ENCODE data around the gene THSD4. TPM values are rescaled to one million over a fixed set of nuclear protein-coding genes. Genes with fewer than 3 reads are reported as not detected.

Gene THSD4
- total RNA-seq, 2 experiments from 2014 or later, result not detected

DNA sequence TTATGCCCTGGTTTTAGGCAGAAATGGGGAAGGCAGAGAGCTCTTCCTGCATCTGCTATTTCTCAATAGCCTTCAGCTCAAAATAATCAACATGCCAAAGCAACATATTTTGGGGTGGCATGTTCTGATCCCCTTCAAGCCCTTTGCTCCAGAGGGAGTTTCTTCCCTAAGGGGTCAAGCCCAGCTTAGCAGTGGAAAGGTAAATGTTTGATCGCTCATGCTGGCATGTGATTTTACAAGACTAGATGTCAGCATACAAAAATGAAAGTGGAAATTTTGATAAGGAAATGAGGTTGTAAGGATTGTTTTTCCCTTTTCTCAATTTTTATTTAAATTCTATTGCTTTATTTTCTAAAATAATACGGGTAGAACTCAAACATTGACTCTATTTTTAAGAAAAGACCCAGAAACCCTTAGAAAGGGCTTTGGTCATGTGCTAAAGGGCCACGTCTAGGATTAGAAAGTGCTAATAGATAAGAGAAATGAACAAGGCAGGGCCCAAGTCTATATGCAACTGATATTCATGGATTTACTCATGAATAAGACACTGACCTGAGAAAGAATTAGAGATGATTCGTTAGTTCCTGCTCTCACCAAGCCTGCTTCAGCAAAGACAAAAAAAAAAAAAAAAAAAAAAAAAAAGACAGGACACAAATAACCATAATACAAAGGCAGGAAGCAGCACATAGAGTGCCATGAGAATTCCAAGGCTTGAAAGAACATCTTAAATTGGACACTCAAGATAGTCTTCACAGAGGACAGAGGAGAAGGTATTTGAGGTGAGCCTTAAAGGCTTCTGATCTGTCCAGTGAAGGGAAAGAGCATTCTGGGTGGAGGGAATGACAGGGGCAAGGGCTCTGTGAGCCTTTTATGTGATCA, 640.1 kb downstream of the THSD4 start:
- ATAC-seq, result no peak
- H3K4me3 Mint-ChIP-seq, result no peak overlapping the region
- POLR2A ChIA-PET, result no interaction called here
- intact Hi-C loops (cut with micrococcal nuclease), result no loop called here
- TF ChIP-seq, protein P1, sequence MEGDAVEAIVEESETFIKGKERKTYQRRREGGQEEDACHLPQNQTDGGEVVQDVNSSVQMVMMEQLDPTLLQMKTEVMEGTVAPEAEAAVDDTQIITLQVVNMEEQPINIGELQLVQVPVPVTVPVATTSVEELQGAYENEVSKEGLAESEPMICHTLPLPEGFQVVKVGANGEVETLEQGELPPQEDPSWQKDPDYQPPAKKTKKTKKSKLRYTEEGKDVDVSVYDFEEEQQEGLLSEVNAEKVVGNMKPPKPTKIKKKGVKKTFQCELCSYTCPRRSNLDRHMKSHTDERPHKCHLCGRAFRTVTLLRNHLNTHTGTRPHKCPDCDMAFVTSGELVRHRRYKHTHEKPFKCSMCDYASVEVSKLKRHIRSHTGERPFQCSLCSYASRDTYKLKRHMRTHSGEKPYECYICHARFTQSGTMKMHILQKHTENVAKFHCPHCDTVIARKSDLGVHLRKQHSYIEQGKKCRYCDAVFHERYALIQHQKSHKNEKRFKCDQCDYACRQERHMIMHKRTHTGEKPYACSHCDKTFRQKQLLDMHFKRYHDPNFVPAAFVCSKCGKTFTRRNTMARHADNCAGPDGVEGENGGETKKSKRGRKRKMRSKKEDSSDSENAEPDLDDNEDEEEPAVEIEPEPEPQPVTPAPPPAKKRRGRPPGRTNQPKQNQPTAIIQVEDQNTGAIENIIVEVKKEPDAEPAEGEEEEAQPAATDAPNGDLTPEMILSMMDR (IDR thresholded peaks at IDR 0.05), result no peak
- no peak overlapping the region for H3K27ac Mint-ChIP-seq
- no peak for DNase-seq
- CTCF ChIA-PET, result interaction anchor here (1.5 kb wide), 1 partner anchor 401 kb away, joined by 3 read pairs; no protein-coding TSS in a partner anchor
- no peaks in the 10 kb centered on the region for H3K4me1 Mint-ChIP-seq (ENCODE audit: low read depth)
- peaks cover 12% of the 10 kb centered on the region for H3K27me3 Mint-ChIP-seq
- H3K36me3 Mint-ChIP-seq (ENCODE audit: low read depth), result peaks cover 1% of the 10 kb centered on the region
- no peaks in the 10 kb centered on the region for H3K9me3 Mint-ChIP-seq

- Mint-ChIP-seq H3K4me1 (ENCODE audit: low read depth) (no peaks in the 10 kb centered on the region), H3K36me3 (ENCODE audit: low read depth) (peaks cover 2% of the 10 kb centered on the region), H3K9me3 (peaks cover 7% of the 10 kb centered on the region), H3K4me3 (no peak overlapping the region), H3K27ac (no peak overlapping the region), H3K27me3 (peaks cover 12% of the 10 kb centered on the region)
- TF ChIP-seq, protein P1 (IDR thresholded peaks at IDR 0.05), result no peak
- CTCF ChIA-PET, result interaction anchor here (0.6 to 1.1 kb wide), 3 partner anchors 12 to 399 kb away, joined by 3 read pairs; no protein-coding TSS in a partner anchor
- POLR2A ChIA-PET, result no interaction called here
- DNase-seq (no peak), ATAC-seq (no peak)
- intact Hi-C loops (cut with micrococcal nuclease), result no loop called here
These were observed 641.5 kb downstream of the THSD4 start for GRCh38 chr15:71756599-71757352.

GRCh38 chr15:71757741-71758530, 642.7 kb downstream of the THSD4 start:
- no peak overlapping the region for H3K4me3 Mint-ChIP-seq
- peaks cover 2% of the 10 kb centered on the region for H3K36me3 Mint-ChIP-seq (ENCODE audit: low read depth)
- CTCF ChIA-PET, result interaction anchor here (0.6 to 1.1 kb wide), 2 partner anchors 14 to 44 kb away, joined by 3 read pairs; no protein-coding TSS in a partner anchor
- TF ChIP-seq, protein P1 (IDR thresholded peaks at IDR 0.05), result no peak
- no peak for DNase-seq
- H3K27me3 Mint-ChIP-seq, result peaks cover 14% of the 10 kb centered on the region
- intact Hi-C loops (cut with micrococcal nuclease), result no loop called here
- H3K4me1 Mint-ChIP-seq (ENCODE audit: low read depth), result no peaks in the 10 kb centered on the region
- no peak for ATAC-seq
- POLR2A ChIA-PET, result no interaction called here
- H3K9me3 Mint-ChIP-seq, result peaks cover 9% of the 10 kb centered on the region
- no peak overlapping the region for H3K27ac Mint-ChIP-seq

DNA sequence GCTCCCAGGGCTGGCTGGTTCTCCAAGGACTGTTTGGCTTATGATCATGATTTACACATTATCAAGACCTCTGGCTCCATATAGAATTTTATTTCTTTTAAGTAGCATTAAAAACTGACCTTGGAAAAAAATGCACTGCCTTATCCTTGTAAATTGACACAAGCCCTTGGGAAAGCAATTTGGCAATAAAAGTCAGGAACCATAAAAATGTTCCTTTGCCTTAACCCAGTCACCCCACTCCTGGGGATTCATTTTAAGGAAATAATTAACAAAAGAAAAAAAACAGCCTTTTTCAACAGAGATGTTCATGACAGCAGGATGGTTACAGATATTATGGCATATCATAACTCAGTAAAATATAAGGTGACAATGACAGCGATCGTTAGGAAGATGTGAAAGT, 643.4 kb downstream of the THSD4 start:
- H3K27me3 Mint-ChIP-seq, result peaks cover 14% of the 10 kb centered on the region
- no peak for ATAC-seq
- ChIA-PET POLR2A (no interaction called here), CTCF (interaction anchor here (1.5 kb wide), 1 partner anchor 15 kb away, joined by 6 read pairs; no protein-coding TSS in a partner anchor)
- intact Hi-C loops (cut with micrococcal nuclease), result no loop called here
- no peak overlapping the region for H3K27ac Mint-ChIP-seq
- DNase-seq, result no peak
- H3K4me3 Mint-ChIP-seq, result no peak overlapping the region
- H3K4me1 Mint-ChIP-seq (ENCODE audit: low read depth), result no peaks in the 10 kb centered on the region
- TF ChIP-seq, protein P1 (IDR thresholded peaks at IDR 0.05), result no peak
- H3K36me3 Mint-ChIP-seq (ENCODE audit: low read depth), result peaks cover 2% of the 10 kb centered on the region
- peaks cover 9% of the 10 kb centered on the region for H3K9me3 Mint-ChIP-seq

Measured in activated CD8-positive, alpha-beta T cell treated with anti-CD3 and anti-CD28 coated beads for 36 hours (primary cell).